B cell (primary cell): ENCODE measurements around the gene KCND1.

Experiments used
- EZH2 ChIP-seq: IDR thresholded peaks from 2 replicates; pipeline ENCODE4 v1.6.1; 2012; ENCODE audit warnings: borderline replicate concordance, low read depth, mild to moderate bottlenecking, moderate library complexity, low read length; ENCODE audit not compliant: insufficient read depth, poor library complexity, severe bottlenecking
- TF ChIP-seq, protein P1 (sequence below): fragments of 200-600 bp; IDR thresholded peaks from one replicate; pipeline ENCODE4 v1.8.0; 2022; ENCODE audit warnings: antibody characterized with exemption, mild to moderate bottlenecking

GRCh38 chrX:49003696-49004095, 32.1 kb upstream of the KCND1 start:
- TF ChIP-seq EZH2, result no peak
- TF ChIP-seq, protein P1, sequence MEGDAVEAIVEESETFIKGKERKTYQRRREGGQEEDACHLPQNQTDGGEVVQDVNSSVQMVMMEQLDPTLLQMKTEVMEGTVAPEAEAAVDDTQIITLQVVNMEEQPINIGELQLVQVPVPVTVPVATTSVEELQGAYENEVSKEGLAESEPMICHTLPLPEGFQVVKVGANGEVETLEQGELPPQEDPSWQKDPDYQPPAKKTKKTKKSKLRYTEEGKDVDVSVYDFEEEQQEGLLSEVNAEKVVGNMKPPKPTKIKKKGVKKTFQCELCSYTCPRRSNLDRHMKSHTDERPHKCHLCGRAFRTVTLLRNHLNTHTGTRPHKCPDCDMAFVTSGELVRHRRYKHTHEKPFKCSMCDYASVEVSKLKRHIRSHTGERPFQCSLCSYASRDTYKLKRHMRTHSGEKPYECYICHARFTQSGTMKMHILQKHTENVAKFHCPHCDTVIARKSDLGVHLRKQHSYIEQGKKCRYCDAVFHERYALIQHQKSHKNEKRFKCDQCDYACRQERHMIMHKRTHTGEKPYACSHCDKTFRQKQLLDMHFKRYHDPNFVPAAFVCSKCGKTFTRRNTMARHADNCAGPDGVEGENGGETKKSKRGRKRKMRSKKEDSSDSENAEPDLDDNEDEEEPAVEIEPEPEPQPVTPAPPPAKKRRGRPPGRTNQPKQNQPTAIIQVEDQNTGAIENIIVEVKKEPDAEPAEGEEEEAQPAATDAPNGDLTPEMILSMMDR, result no peak
